GM12891 (cell line): ENCODE data around the gene DYNC1I1.

Experiments
- POLR2A ChIP-seq: IDR thresholded peaks from 2 replicates; pipeline ENCODE4 v1.6.1; 2011; ENCODE audit warnings: low read depth, low read length, control low read depth
- POLR2AphosphoS5 ChIP-seq: IDR thresholded peaks from 2 replicates; pipeline ENCODE4 v1.6.1; 2011; ENCODE audit warnings: low read depth, low read length, control low read depth
- POU2F2 ChIP-seq: IDR thresholded peaks from 2 replicates; pipeline ENCODE4 v1.6.1; 2011; ENCODE audit warnings: low read depth, mild to moderate bottlenecking, control low read depth, low read length, moderate library complexity
- SPI1 ChIP-seq: IDR thresholded peaks from 2 replicates; pipeline ENCODE4 v1.6.1; 2011; ENCODE audit warnings: low read depth, low read length, control low read depth
- TAF1 ChIP-seq: IDR thresholded peaks from 2 replicates; pipeline ENCODE4 v1.6.1; 2011; ENCODE audit warnings: low read depth, low read length, control low read depth

GRCh38 chr7:95929710-95930280 lies 157.4 kb downstream of the DYNC1I1 start:
- TF ChIP-seq POLR2A (no peak), TAF1 (no peak), POU2F2 (no peak), POLR2AphosphoS5 (no peak), SPI1 (no peak)
